Small intestine (tissue), 4 donors: ENCODE data around the gene PLEKHG4B. TPM values are rescaled to one million over a fixed set of nuclear protein-coding genes. Genes with fewer than 3 reads are reported as not detected.

ENCODE experiments used
- polyA plus RNA-seq, 4 donors: library from polyadenylated mRNA; stranded (reverse) in 3 of 4; unstranded in 1 of 4; fragments of 200-250 nt in 3 of 4; fragments of 120-200 nt in 1 of 4; gene quantifications; one replicate each; pipeline versions ENCODE4 v1.2.1 to v1.2.3, GENCODE V29; 2013
- donor health status: healthy with polysubstance abuse.
- donor health status: Bipolar disorder and iron deficiency.
- donor health status: healthy.

PLEKHG4B gene
- polyA plus RNA-seq, 4 donors = 0.01 to 0.44 TPM; not detected in 2

Other genes starting within 250 kb of the PLEKHG4B start
- under 1 TPM in 2 of 4 donors, not detected in 2; 0.04 to 0.12 TPM for gene LRRC14B, start 99.3 kb downstream of the PLEKHG4B start, polyA plus RNA-seq
- 1 to 10 TPM; 1.3 to 6.6 (median 2.2) TPM for gene CCDC127, start 126.0 kb downstream of the PLEKHG4B start, polyA plus RNA-seq
- 100 to 1,000 TPM; 115 to 377 (median 268) TPM for gene SDHA, start 126.2 kb downstream of the PLEKHG4B start, polyA plus RNA-seq
- gene PDCD6, start 179.5 kb downstream of the PLEKHG4B start, polyA plus RNA-seq = 100 to 1,000 TPM; 116 to 204 (median 175) TPM
- 1 to 10 TPM in 2 of 4 donors, under 1 TPM in 2; 0.22 to 2.6 (median 0.95) TPM for gene AHRR, start 229.5 kb downstream of the PLEKHG4B start, polyA plus RNA-seq